ENCODE results near the gene PSME3IP1. TPM values are rescaled to one million over a fixed set of nuclear protein-coding genes. Genes with fewer than 3 reads are reported as not detected.

Gene PSME3IP1
- total RNA-seq, 1 experiment from 2014 or later = 103 TPM

DNA sequence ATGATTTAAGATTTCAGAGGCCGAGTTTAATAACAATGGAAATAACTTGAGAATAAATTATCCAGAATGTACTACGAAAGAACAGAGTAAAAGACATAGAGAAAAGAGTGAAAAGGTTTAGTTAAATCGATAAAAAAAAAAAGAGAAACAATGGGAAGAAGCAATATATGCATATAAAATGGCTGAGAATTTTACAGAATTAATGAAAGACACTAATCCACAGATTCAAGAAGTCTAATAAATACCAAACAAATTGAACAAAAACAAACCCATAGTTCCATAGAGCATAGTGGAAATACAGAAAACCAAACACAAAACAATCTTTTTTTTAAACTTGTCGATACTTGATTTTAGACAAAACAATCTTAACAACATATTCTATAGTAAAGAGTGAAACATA lies 1.7 kb downstream of the PSME3IP1 start:
- no peak for TF ChIP-seq CTCF (conservative IDR thresholded peaks at IDR 0.05)

More for the DNA sequence above, 1.7 kb downstream of the PSME3IP1 start:
- H3K79me2 ChIP-seq (ENCODE audit: insufficient read depth, low read length) = peaks cover 18% of the 10 kb centered on the region
- H3K14ac ChIP-seq (ENCODE audit: insufficient read depth, low read length) = no peak overlapping the region
- H3K9me3 ChIP-seq (ENCODE audit: control insufficient read depth, low read depth, low read length) = no peaks in the 10 kb centered on the region
- H2BK20ac ChIP-seq (ENCODE audit: low read depth, low read length, poor library complexity, severe bottlenecking) = no peak overlapping the region
- DNase-seq = no peak
- H2AFZ ChIP-seq (ENCODE audit: low read length) = no peak overlapping the region
- no peak overlapping the region for H3K27ac ChIP-seq (ENCODE audit: insufficient read length, low read depth, low read length)
- Mint-ChIP-seq H3K27me3 (ENCODE audit: low read depth) (no peaks in the 10 kb centered on the region), H3K4me3 (peak overlapping the region; percentile 98 to 99), H3K9me3 (no peaks in the 10 kb centered on the region; a peak in 1 of 5 replicates), H3K36me3 (ENCODE audit: insufficient read depth in 1 of 3, low read depth in 3 of 3) (peaks cover 0 to 4% (median 0%) of the 10 kb centered on the region in 3 experiments; a peak in 4 of 7 replicates), H3K4me1 (peaks cover 45 to 49% of the 10 kb centered on the region in 2 experiments), H3K27ac (no peak overlapping the region)
- no peak overlapping the region for H3K4ac ChIP-seq (ENCODE audit: low read depth, low read length)
- no peak overlapping the region for H2AK5ac ChIP-seq (ENCODE audit: insufficient read length, low read length)
- H3K4me1 ChIP-seq (ENCODE audit: insufficient read depth, low read length) = peaks cover 2% of the 10 kb centered on the region; the same call in 1 of the 2 replicates
- peaks cover 14% of the 10 kb centered on the region for H3K23me2 ChIP-seq (ENCODE audit: insufficient read length, low read depth, low read length, poor library complexity, severe bottlenecking)
- no peak overlapping the region for H3K4me2 ChIP-seq (ENCODE audit: insufficient read depth, insufficient read length, low read length)
- no peak overlapping the region for H4K91ac ChIP-seq (ENCODE audit: insufficient read length, low read depth, low read length)
- no peak overlapping the region for H3K9ac ChIP-seq (ENCODE audit: extremely low read depth, insufficient read length, low read length)
- no peak overlapping the region for H4K5ac ChIP-seq (ENCODE audit: insufficient read length, low read depth, low read length)
- no peak overlapping the region for H2BK15ac ChIP-seq (ENCODE audit: low read depth, low read length)
- no peak overlapping the region for H2BK12ac ChIP-seq (ENCODE audit: insufficient read length, low read depth, low read length)
- H3K23ac ChIP-seq (ENCODE audit: insufficient read length, low read depth, low read length) = no peak overlapping the region
- no peak overlapping the region for H4K8ac ChIP-seq (replicated peaks; ENCODE audit: insufficient read length, low read depth, low read length)
- no peak overlapping the region for H3K18ac ChIP-seq (ENCODE audit: insufficient read length, low read depth, low read length)
- no peak overlapping the region for H2BK5ac ChIP-seq (ENCODE audit: insufficient read length, low read length)
- no peak overlapping the region for H3K56ac ChIP-seq (ENCODE audit: insufficient read length, low read depth, low read length)
- no peaks in the 10 kb centered on the region for H3K27me3 ChIP-seq (ENCODE audit: insufficient read depth, low read length)
- peaks cover 4% of the 10 kb centered on the region for H3K79me1 ChIP-seq (ENCODE audit: insufficient read depth, low read depth, low read length, poor library complexity, severe bottlenecking)
- no peaks in the 10 kb centered on the region for H4K20me1 ChIP-seq (ENCODE audit: control insufficient read depth, insufficient read depth, insufficient read length)
- H3T11ph ChIP-seq (ENCODE audit: low read length) = no peak overlapping the region
- WGBS (ENCODE audit: extremely low coverage, insufficient read length, low lambda C conversion rate) = 100% methylated on average over 2 of the region's 4 CpGs
- no peak overlapping the region for H2BK120ac ChIP-seq (ENCODE audit: low read depth, low read length, poor library complexity, severe bottlenecking)

Data from H9 (cell line).